Measurements from ENCODE around the gene TBC1D8B.

Gene TBC1D8B

GRCh38 chrX:106899276-106899675 lies 96.8 kb downstream of the TBC1D8B start:
- DNase-seq: no peak

- no peak for DNase-seq
These were observed 97.4 kb downstream of the TBC1D8B start for GRCh38 chrX:106899841-106900240.

GRCh38 chrX:106901341-106901740 lies 98.9 kb downstream of the TBC1D8B start:
- no peak for DNase-seq

- no peak for DNase-seq
These were observed 99.3 kb downstream of the TBC1D8B start for GRCh38 chrX:106901781-106902219.

GRCh38 chrX:106902684-106903083 lies 100.2 kb downstream of the TBC1D8B start:
- DNase-seq: no peak

- DNase-seq: no peak
These were observed 100.9 kb downstream of the TBC1D8B start, which contains the start of gene RIPPLY1 for GRCh38 chrX:106903291-106903824. Gene RIPPLY1 (minus strand): TSS chrX:106903341. CDS start chrX:106903287, 54 bp downstream.

- DNase-seq: no peak
These were observed 101.5 kb downstream of the TBC1D8B start for GRCh38 chrX:106903856-106904528.

GRCh38 chrX:106905064-106905708 lies 102.7 kb downstream of the TBC1D8B start:
- no peak for DNase-seq

- DNase-seq: no peak
These were observed 103.9 kb downstream of the TBC1D8B start for GRCh38 chrX:106906361-106906760.

GRCh38 chrX:106912864-106913263 lies 110.4 kb downstream of the TBC1D8B start:
- DNase-seq: no peak

- DNase-seq: peak; percentile 38
These were observed 115.5 kb downstream of the TBC1D8B start for GRCh38 chrX:106917830-106918500.

GRCh38 chrX:106919932-106920452 lies 117.5 kb downstream of the TBC1D8B start, which contains the start of gene CLDN2:
Gene CLDN2 (plus strand): TSS chrX:106920402. CDS start chrX:106928229, 7,827 bp downstream.
- no peak for DNase-seq

- DNase-seq: no peak
These were observed 119.2 kb downstream of the TBC1D8B start for GRCh38 chrX:106921637-106922036.
